Aortic smooth muscle cell (primary cell): ENCODE results near the gene RBM3. TPM values are rescaled to one million over a fixed set of nuclear protein-coding genes. Genes with fewer than 3 reads are reported as not detected.

Experiments used
- total RNA-seq: library from RNA; depleted of rRNA; stranded (reverse); fragments of >200 nt; gene quantifications from 2 replicates; pipeline ENCODE4 v1.2.3, GENCODE V29; 2014

RBM3 gene
- total RNA-seq, result 301 and 362 TPM in 2 replicates

GRCh38 chrX:48574270-48575266, at the start of gene RBM3:
Gene RBM3, plus strand, starts transcription at chrX:48574484. Its CDS starts 697 bp downstream, at chrX:48575181.

DNA sequence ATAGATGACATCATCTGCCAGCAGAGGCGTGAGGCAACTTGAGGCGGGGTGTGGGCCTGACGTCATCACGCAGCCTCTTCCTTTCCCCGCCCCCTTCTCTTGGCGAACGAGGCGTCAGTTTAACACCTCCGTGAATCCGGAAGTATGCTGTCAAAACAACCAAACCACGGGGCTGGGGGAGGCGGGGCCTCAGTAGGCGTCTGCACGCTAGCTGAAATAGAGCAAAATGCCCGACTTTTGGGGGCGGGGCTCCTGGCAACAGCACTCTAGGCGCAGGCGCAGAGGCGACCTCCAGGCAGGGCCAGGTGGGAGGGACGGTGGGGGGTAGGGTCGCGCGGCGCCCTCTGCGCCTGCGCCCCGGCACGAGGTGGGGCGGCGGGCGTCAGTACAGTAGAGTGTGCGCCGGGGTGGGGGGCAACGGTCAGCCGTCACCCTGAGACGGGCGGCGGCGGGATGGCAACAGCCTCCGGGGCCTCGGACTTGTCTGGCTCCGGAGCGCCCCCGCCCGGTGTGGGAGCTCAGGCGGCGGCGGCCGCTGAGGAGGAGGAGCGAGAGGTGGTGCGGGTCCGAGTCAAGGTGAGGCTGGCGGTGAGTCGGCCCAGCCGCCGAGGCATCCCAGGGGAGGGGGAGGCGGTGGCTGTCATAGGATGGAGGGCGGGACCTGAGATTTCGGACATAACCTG, 34.8 kb upstream of the RBM3 start, which contains the start of gene TBC1D25:
TBC1D25 (plus strand) TSS at position 370 of the 683 bp plus-strand sequence; CDS start at position 454, 84 bp downstream.

DNA sequence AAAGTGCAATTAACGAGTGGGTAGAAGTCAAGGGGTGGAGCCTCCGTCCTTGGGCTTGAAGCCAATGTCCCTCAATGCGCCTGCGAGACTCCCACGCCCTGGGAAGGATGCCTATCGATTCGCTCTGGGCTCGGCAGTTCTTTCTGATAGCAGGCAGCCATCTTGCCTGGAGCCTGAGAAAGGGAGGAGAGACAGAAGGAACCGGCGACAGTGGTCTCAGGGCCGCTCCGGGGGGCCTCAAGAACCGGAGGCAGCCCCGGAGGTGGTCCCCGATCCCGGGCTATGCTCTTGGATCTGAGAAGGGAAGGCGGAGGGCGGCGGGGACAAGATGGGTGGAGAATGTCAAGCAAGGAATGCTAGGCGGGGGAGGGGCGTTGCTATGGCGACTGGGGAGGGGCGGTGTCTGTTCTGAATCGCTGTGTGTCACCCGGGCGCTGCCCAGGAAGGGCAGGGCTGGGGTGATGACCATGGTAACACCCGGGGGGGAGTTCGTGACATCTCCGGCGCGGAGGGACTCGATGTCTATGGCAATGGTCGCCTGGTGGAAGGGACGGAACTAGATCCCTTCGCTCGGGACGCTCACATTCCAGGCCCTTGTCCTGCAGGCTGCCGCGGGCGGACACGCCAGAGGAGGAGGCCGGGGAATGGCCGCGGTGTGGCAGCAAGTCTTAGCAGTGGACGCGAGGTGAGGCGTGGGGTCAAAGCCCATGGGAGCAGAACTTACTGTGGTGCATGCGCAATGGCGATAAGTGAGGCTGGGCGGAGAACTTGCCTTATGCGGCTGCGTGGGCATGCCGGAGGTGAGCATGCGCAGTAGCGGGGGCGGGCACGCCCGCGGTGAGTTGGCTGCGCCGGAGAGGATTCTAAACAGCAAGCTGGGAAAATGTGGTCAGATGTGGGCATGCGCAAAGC, 23.3 kb downstream of the RBM3 start, which contains the start of gene WDR13:
WDR13 (plus strand) TSS at position 140 of the 912 bp plus-strand sequence; CDS start at position 645, 505 bp downstream.

Other genes with a start within 250 kb of the RBM3 start
- gene SSX3, start 217.8 kb upstream of the RBM3 start, total RNA-seq, result not detected in 2 replicates
- not detected in 2 replicates for gene SSX4, start 190.9 kb upstream of the RBM3 start, total RNA-seq
- gene SSX4B, start 162.5 kb upstream of the RBM3 start, total RNA-seq, result not detected in 2 replicates
- gene SLC38A5, start 104.2 kb upstream of the RBM3 start, total RNA-seq, result 14.2 and 21.1 TPM in 2 replicates
- gene FTSJ1, start 98.3 kb upstream of the RBM3 start, total RNA-seq, result 34.9 and 49.0 TPM in 2 replicates
- 8.2 and 11.0 TPM in 2 replicates for gene PORCN, start 65.5 kb upstream of the RBM3 start, total RNA-seq
- 62.8 and 84.9 TPM in 2 replicates for gene EBP, start 52.7 kb upstream of the RBM3 start, total RNA-seq
- gene TBC1D25, start 34.8 kb upstream of the RBM3 start, total RNA-seq, result 5.4 and 6.0 TPM in 2 replicates
- 146 and 154 TPM in 2 replicates for gene WDR13, start 23.0 kb downstream of the RBM3 start, total RNA-seq
- 0.12 TPM in 1 of 2 replicates, not detected in the other for gene WAS, start 109.3 kb downstream of the RBM3 start, total RNA-seq
- 3.0 and 4.4 TPM in 2 replicates for gene SUV39H1, start 122.2 kb downstream of the RBM3 start, total RNA-seq
- not detected in 2 replicates for gene GLOD5, start 187.3 kb downstream of the RBM3 start, total RNA-seq
- gene GATA1, start 212.1 kb downstream of the RBM3 start, total RNA-seq, result not detected in 2 replicates
- 21.7 and 28.1 TPM in 2 replicates for gene HDAC6, start 227.6 kb downstream of the RBM3 start, total RNA-seq